Posterior vena cava (tissue), 2 donors: Measurements from ENCODE around the gene ARMC12. TPM values are rescaled to one million over a fixed set of nuclear protein-coding genes. Genes with fewer than 3 reads are reported as not detected.

ENCODE experiments used
- DNase-seq: peaks from one replicate; pipeline ENCODE4 v3.0.0-alpha.2; 2020; ENCODE audit warnings: low spot score
- intact Hi-C, 2 donors: fragments of 100-400 bp; cut with DNase I; formaldehyde crosslinking; loops; one replicate each; pipeline versions ENCODE4 v1.14.1 to v1.14.2; 2022 to 2023
- total RNA-seq, 2 donors: library from RNA; stranded (reverse); fragmentation: NEBNext Ultra II Directional; extraction: Animal tissue kit (Norgen Biotek cat#: 25700); gene quantifications; one replicate each; pipeline ENCODE4 v1.2.1, GENCODE V29; 2021
- donor health status: DM: yes; HTN: yes; CAD: no.
- donor health status: DM: yes; HTN: yes; CAD: no.

Gene ARMC12
- total RNA-seq, 2 donors from 2014 or later = 0.57 to 1.1 TPM

DNA sequence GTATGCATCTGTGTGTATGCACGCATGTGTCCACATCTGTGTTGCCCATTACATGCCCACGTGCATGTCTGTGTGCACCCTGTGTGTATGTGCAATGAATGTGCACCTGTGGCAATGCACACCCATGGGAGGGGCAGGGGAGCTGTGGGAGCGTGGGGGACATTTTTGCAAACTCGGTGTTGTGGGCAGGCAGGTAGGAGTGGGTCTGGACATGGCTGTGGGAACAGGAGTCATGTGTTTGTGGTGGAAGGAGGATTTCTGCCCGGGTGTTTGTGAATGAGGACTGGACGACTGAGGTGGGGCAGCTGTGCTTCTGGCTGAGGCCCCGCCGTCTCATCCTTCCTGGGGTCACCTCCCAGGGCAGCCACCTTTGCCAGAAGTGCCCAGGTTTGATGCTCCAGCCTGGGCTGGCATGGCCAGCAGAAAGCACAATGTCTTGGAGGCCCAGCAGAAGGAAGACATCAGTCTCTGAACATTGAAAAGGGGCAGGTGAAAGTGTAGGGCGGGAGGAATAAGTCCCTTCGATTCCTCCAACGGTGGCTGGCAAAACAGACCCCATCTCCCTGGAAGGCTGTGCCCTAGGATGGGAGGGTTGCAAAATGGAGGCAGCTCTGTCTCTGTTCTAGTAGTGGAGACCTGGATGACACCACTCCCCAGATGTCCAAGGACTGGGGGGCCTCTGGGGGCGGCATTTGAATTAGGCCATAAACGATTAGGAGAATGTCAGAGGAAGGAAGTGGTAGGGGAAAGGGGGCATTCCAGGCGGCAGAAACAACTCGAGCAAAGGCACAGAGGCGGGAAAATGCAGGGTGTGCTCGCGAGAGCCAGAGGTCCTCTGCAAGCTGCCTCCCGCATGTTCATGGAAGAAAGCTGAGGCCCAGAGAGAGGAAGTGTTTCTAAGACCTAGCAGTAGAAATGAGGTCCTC is 19.1 kb upstream of the ARMC12 start:
- no peak for DNase-seq
- intact Hi-C loops = no loop called here

DNA sequence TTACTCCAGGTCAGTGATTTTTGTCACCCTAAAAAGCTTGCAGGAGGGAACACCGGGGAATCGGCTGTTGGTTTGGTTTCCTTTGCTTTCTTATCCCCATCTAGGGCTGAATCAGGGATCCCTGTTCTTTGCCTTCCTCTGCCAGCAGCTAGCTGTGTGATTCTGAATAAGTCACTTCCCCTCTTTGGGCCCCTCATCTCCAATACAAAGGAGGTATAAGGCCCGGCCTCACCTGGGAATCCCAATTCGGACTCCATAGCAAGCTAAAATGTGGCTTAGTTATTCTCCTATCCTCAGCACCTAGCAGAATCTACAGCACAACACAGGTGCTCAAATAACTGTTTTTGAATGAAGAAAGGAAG is 18.5 kb upstream of the ARMC12 start:
- no peak for DNase-seq
- intact Hi-C loops = no loop called here

DNA sequence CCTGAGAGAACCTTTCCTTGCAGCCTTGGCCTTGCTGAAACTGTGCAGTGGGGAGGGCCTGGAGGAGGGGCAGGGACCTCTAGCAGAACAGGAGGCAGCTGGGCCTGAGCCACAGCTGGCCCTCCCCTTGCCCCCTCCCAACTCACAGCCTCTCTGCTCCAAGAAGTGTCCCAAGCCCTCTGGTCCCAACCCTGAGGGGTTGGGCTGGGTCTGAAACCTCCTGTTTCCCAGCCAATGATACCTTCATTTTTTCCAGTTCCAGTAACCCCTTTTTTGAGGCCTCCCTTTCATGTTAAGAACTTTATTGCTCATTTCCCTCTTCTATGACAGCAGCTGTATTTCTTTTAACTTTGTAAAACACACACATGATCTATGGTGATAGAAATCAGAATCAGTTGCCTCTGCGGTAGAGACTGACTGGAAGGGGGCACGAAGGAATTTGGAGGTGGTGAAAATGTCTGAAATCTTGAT is 17.9 kb upstream of the ARMC12 start:
- intact Hi-C loops = no loop called here
- no peak for DNase-seq

DNA sequence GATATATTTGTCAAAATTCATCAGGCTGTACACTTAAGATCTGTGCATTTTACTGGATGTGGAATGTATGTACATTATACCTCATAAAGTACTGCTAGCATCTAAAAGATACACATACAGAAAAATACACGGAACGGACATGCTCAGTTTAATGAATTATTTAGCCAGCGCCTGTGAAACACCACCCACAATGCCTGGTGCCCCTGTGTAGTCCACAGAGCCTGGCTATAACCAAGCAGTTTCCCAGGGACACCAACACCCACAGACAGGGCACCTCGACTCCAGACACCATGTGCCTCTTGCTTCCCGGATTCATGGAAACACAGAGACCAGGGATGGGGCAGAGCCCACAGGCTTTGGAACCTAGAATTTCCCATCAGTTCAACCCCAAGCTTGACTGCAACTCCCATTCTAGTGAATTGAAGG is 17.4 kb upstream of the ARMC12 start:
- intact Hi-C loops = no loop called here
- DNase-seq = no peak

DNA sequence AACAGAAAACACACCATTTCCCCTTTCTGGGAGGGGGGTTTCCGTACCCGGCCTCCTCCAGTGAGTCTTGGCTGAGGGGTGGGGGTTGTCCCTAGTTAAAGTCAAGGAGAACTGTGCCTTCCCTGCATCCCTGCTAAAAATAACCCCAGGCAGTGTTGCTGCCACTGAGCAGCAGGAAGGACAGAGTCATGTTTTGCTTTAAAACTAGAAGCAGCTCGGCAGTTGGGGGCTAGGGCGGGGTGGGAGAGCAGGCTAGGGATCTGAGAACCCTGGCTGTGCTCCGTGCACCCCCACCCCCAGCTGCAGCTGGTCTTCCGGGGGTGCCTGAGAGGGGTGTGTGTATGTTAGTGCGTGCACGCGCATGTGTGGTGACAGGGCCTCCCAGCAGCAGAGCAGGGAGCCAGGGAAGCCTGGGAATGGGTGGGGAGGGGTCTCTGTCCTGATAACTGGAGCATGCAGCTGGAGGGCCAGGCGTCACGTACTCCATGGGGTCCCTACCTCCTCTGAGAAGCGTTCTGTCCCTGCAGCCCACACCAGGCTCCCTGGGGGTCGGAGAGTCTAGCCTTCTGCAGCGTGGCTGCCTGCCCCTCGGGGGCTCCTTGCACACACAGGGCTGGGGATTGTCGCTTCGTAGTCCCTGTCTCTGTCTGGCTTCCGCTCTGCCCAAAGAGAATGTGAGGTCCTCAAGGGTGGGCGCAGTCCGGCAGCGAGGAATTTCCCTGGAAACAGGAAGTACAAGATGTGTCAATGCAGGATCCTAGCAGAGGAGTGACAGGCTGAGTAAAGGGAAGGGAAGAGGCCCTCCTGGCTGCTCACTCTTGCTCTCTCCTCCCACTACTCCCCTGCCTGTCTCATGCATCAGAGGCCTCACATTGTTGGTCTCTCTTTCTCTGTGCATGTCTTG is 16.8 kb upstream of the ARMC12 start:
- peak; percentile 84 for DNase-seq
- intact Hi-C loops = no loop called here

DNA sequence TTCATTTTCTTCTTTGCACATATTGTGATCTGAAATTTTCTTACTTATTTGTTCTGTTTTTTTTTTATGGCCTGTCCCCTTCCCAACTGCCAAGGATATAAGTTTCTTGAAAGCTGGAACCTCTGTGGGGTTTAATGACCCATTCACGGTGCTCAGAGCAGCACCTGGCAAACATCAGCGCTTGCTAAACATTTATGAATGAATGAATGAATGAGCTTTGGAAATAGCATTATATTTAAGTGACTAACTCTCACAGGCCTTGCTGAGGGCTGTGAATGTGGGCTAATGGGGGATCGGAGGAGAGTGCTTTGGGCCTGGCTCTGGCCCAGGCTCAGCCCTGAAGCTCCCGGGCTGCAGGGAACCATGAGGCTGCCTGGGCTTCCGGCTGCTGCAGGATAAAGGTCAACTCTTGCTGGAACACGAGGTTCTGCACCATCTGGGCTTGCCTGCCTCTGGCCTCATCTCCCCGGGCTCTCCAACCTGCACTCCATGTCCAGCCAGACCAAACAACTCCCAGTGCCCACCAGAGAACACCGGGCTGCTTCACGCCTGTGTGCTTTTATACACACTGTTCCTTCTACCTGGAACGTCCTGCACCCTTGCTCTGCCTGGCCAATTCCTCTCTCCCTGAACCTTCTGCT is 14.6 kb upstream of the ARMC12 start:
- DNase-seq = peak; percentile 71
- intact Hi-C loops = no loop called here

DNA sequence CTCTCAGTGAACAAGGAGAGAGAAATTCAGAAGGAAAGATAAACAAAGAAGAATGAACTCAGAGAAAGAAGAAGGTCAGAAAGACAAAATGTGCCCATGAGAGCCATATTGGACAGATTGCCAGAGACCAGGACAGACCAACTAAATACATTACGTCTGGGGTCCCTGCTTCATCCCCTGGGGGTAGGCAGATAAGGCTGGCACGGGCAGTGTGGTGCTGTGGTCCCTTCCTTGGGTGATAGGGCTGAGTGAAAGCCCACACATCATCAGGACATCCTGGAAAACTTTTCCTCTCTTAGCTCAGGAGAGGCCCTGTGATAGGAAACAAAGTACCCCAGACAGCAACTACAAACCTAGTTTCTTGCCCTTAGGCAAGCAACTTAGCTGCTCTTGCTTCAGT is 13.2 kb upstream of the ARMC12 start:
- intact Hi-C loops = no loop called here
- peak; percentile 12 for DNase-seq

DNA sequence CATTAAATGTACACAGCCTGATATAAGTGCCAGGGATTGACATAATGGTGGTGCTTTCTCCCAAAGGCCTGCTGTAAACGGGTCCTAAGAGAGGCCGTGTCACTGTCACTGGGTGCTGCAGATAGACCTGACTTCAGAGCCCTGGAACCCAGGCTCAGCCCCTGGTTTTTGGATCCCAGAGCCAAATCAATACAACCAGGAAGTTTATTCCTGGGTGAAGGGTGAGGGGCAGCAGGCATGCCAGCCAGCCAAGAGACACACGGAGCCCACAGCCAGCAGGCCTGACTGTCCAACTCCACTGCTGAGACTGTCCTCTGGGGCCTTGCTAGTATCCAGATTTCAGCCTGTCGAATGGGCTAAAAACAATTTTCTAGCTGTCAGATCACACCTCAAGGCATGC is 12.8 kb upstream of the ARMC12 start:
- DNase-seq = peak; percentile 29
- intact Hi-C loops = no loop called here

DNA sequence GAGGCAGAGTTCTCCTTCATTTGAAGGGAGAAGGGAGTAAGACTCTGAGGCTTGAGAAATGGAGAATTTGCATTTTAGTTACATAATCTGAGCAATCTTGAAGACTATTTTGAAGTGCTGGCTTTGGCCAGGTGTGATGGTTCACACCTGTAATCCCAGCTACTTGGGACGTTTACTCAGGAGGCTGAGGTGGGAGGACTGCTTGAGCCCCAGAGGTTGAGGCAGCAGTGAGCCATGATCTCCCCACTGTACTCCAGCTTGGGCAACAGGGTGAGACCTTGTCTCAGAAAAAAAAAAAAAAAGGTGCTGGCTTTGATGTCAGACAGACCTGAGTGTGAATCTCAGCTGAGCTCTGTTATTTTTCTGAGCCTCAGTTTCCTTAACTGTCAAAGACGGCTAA is 12.4 kb upstream of the ARMC12 start:
- peak; percentile 19 for DNase-seq
- intact Hi-C loops = no loop called here

DNA sequence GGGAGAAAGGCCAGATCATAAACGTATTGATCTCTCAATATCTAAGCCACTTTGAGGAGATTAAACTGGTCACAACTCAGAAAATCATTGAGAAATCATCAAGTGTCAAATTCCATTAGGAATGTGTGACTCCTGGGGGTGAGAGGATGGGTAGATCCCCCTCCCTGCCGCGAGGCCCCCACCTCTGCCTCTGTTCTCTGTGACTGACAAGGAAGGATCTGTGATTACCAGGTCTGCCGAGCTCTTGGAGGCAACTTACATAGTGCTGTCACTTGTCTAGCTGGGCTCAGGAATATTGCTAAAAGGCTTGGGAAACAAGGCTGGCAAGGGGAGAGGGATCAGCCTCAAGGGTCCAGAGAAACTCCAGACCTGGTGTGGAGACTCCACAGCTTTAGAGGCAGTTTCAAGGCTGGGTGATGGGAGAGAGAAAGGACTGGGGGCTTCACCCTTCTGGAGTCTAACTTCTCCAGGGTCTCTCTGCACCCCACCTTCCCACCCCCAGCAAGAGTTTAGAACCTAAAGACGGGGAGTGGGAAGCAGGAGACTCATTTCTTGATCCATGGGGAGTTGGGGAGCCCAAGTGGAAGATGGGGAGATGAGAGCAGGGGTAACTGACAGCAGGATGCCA is 11.6 kb upstream of the ARMC12 start:
- intact Hi-C loops = no loop called here
- no peak for DNase-seq

DNA sequence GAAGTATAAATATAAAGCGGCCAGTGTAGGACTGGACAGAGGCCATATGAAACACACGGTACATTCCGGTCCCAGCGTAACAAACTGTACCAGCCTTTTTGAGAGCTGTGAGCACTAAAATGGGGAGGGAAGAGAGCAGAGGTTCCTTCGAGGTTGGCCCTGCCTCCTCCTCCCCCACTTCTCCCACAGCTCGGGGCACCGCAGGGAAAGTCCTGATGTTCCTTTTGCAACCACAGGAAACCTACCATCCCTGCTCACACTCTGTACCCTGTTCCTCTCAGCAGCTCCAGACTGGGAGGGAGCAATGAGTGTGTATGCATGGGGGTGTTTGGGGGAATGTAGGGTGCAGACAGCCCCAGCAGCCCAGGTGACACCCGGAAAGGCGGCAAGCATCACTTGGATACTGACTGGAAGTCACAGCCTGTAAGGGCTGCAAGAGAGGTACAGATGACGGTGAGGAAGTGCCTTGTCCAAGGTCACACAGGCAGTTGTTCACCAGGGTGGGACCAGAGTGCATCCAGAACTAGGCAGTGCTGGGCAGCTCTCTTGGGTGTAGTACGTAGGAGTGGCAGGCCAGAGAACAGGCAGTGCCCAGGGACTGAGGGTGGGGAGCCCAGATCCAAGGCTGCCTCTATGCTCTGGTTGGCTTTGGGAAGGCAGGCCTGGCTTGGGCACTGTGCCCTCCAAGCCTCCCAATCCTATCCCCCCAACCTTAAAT is 11.0 kb upstream of the ARMC12 start:
- DNase-seq = peak; percentile 87
- intact Hi-C loops = no loop called here

DNA sequence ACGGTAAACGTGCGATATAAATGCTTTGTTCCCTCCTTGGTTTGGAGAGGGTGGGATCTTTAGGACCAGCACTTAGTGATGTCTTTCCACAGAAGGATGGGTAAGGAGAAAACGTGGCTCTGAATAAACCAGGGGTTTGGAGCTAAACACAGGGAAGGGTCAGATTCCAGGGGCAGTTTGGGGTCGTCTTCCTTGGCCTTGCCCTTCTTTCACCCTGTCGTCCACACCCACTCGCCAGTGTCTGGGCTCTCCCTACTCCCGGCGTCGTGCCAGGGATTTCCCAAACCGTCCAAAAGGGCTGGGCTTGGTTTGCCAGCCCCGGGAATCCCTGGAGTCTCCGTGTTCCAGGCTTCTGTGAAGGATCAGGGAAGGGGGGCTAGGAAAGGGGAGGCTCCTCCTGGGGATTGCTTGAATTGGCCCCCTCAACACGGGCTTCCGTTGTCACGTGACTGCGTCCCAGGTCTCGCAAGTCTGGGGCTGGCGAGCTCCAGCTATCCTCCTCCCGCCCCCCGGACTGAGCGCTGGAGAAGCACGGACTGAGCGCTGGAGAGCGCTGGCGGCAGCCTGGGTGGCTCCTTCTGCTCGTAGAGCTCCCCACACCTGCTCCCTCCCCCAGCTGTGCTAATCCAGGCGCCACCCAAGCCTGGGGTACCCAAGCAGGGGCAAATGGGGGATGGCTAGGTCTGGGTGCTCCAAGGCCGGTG is 9.4 kb upstream of the ARMC12 start:
- intact Hi-C loops = no loop called here
- DNase-seq = peak; percentile 96

DNA sequence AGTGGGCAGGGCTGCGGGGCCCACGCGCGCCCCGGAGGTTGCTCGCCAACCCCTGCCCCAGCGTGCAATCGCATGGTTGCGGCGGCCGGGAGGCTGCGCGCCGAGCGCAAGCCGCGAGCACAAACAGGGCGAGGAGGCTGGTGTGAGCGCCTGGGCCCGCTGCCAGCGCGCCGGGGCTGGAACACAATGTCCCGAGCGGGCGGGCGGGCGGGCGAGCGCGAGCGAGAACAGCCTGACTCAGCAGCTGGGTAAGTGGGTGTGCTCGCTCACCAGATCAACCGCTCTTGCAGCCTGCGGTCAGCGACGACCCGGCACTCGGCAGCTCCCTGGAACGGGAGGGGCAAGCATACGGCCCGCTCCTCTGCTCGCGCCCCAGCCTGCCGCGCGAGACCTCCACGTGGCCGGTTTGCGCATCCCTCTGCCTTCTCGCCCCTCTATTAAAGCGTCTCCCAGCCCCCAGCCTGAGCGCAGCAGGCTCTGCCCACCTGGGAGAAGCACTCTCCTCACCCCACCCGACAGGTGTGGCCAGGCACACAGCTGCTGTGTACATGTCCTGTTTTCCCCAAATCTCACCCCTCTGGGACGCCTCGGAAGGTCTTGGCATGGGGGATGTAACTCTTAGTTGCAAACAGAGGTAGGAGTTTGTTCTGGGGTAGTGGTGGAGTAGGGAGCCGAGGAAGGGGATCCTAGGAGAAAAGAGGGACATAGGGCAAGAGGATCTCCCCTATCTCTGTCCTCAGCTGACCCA is 8.7 kb upstream of the ARMC12 start:
- intact Hi-C loops = no loop called here
- peak; percentile 98 for DNase-seq

DNA sequence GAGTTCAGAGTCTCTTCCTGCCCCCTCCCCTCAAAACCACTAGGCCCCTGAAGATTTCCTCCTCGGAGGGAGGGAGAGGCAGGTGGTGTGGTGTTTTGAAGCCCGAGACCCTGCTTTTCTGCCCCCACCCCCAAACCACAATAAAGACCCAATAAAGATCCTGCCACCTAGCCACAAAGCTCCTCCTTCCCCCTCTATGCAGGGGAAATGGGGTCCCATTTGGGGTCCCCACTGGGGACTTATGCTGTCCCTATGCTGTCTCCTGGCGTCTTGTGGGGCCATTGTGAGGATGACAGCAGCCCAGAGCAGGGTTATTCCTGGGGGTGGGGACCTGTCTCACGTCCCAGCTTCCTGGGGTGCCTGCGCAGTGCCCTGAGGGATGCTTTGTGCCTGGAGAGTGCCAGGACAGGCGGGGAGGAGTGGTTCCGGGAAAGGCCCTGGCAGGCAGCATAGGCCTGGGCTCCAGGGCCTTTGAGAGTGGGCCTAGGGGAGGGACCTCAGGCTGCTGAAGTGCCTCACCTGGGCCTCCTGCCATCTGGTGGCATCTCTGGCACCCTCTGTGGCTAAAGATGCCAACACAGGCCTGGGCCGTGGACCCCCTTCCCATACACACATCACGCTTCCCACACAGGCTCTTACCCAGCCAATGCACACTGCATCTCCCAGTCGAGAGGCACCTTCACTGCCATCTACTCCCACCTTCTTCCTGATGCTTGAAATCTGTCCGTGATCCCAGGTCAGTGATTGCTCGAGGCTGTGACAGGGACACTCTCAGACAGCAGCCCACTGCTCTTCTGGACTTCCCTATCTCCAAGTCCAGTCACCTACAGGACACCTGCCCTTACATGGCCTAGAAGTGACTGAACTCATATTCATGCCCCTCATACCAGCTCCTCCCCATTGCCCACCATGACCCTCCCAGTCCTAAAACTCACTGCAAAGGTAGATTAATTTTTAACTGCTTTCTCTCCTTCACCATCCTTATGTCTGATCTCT is 7.9 kb upstream of the ARMC12 start:
- DNase-seq = peak; percentile 84
- intact Hi-C loops = no loop called here

DNA sequence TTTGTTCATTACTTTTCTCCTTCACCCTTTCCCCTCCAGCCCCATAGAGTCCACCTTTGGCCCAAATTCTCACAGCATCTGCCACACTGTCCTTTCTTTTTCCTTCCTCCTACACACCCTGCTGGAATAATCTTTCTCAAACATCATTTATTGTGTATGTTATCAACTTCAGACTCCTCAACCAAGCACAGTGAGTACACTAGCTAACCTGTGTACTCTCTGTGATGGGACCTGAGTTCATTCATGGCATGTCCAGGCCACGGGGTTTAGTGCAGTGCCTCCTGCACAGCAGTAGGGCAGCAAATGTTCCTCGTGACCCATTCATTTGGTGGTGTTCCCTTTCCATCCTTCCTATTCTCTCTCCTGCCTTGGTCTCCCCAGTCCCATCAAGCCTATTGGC is 7.1 kb upstream of the ARMC12 start:
- intact Hi-C loops = loop anchor here in 1 of 2 donors (5.0 kb wide), 1 partner anchor 127 kb away; no protein-coding TSS in a partner anchor
- DNase-seq = peak; percentile 50
